Gastroesophageal sphincter (tissue), 3 donors: ENCODE results near the gene EML1.

Source experiments
- CTCF ChIP-seq, 4 experiments: fragments of 200-600 bp in 2 of 4; fragments of 450-650 bp in 2 of 4; sonication (generic) in 1 of 4; IDR thresholded peaks; one replicate each; pipeline ENCODE4 v1.5.1; 2017 to 2019; ENCODE audit warnings: antibody characterized with exemption in 4 of 4, mild to moderate bottlenecking in 2 of 4, moderate library complexity in 2 of 4
- POLR2A ChIP-seq, 2 donors: fragments of 450-650 bp; IDR thresholded peaks; one replicate each; pipeline ENCODE4 v1.6.1; 2017; ENCODE audit warnings: antibody characterized with exemption in 2 of 2, mild to moderate bottlenecking in 2 of 2, moderate library complexity in 1 of 2

- TF ChIP-seq POLR2A (IDR thresholded peaks at IDR 0.05) (no peak), CTCF (IDR thresholded peaks at IDR 0.05) (no peak)
Measured at GRCh38 chr14:99986396-99986795, 193.2 kb downstream of the EML1 start.
